Ishikawa (cell line): Measurements from ENCODE around the gene METTL22.

ENCODE experiments used
- CREB1 ChIP-seq: IDR thresholded peaks from 2 replicates; pipeline ENCODE4 v1.6.1; 2012; ENCODE audit warnings: low read depth
- EP300 ChIP-seq: IDR thresholded peaks from 2 replicates; pipeline ENCODE4 v1.6.1; 2012; ENCODE audit warnings: borderline replicate concordance
- MAX ChIP-seq: IDR thresholded peaks from 2 replicates; pipeline ENCODE4 v1.6.1; 2012
- RAD21 ChIP-seq: IDR thresholded peaks from 2 replicates; pipeline ENCODE4 v1.6.1; 2012; ENCODE audit warnings: low read depth
- TCF12 ChIP-seq: IDR thresholded peaks from 2 replicates; pipeline ENCODE4 v1.6.1; 2012; ENCODE audit warnings: low read depth

- TF ChIP-seq RAD21 = no peak
- no peak for TF ChIP-seq MAX
- TF ChIP-seq EP300 = no peak
- no peak for TF ChIP-seq CREB1
- TF ChIP-seq TCF12 = no peak
Measured at GRCh38 chr16:8689686-8690085, 68.2 kb downstream of the METTL22 start.
